Bronchial epithelial cell (primary cell): Measurements from ENCODE around the gene TWF2. TPM values are rescaled to one million over a fixed set of nuclear protein-coding genes. Genes with fewer than 3 reads are reported as not detected.

ENCODE experiments used
- DNase-seq: peaks from one replicate; pipeline ENCODE4 v3.0.0-alpha.2; 2010; ENCODE audit warnings: low read depth
- FAIRE-seq: peaks from 2 replicates; lab custom pipeline; 2011; peaks lifted over from hg19 to GRCh38; lab: Jason Lieb, UNC
- H3K27me3 ChIP-seq: 2 replicates; pipeline ENCODE4 v1.5.1; 2011; ENCODE audit warnings: low read length; ENCODE audit not compliant: control insufficient read depth, insufficient read depth
- H3K36me3 ChIP-seq: 2 replicates; pipeline ENCODE4 v1.5.1; 2011; ENCODE audit warnings: low read length; ENCODE audit not compliant: control insufficient read depth, insufficient read depth
- H3K4me3 ChIP-seq: 2 replicates; pipeline ENCODE4 v1.5.1; 2011; ENCODE audit warnings: mild to moderate bottlenecking, low read depth, low read length, control low read depth
- CTCF ChIP-seq: IDR thresholded peaks from 2 replicates; pipeline ENCODE4 v1.5.1; 2011; ENCODE audit warnings: mild to moderate bottlenecking, moderate library complexity, low read length, control low read depth, inconsistent platforms; ENCODE audit not compliant: insufficient read depth, severe bottlenecking
- total RNA-seq: library from RNA; depleted of rRNA; stranded (reverse); fragments of >200 nt; gene quantifications from 2 replicates; pipeline ENCODE4 v1.2.1, GENCODE V29; 2014

The TWF2 gene
- total RNA-seq, 1 donor from 2014 or later: 57.7 TPM

DNA sequence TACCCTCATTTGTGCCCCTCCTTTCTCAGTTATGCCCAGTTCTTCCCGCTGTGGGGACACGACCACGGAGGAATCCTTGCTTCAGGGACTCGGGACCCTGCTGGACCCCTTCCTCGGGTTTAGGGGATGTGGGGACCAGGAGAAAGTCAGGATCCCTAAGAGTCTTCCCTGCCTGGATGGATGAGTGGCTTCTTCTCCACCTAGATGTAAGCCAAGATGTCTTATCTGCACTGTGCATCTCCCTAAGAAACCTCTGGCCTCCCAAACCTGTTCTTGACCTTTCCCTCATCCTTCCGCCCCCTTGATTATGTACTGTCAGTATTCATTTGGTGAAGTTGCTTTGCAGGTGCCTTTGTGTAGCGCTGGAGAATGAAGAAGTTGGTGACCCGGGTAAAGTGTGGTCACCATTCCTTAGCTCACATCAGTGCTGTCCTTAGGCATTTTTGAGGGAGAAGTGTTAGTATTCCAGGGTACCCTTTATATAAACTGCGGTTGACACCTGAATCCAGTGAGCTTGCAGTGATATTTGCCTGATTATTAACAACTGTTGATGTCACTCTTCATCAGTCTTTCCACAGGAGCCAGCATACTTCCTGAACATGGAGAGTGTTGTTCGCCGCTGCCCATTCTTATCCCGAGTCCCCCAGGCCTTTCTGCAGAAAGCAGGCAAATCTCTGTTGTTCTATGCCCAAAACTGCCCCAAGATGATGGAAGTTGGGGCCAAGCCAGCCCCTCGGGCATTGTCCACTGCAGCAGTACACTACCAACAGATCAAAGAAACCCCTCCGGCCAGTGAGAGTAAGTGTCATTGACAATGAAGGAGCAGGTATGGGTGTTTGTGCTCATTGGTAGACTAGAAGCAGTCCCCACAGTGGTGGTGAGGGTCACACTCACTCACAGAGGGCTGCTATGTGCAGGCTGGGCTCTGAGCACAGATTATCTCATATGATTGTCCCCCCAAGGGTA is 40.0 kb downstream of the TWF2 start:
- H3K36me3 ChIP-seq: peaks cover 6% of the 10 kb centered on the region
- no peak for TF ChIP-seq CTCF
- DNase-seq (no peak), FAIRE-seq (no peak)
- H3K4me3 ChIP-seq: peak overlapping the region; percentile 85
- peaks cover 2% of the 10 kb centered on the region for H3K27me3 ChIP-seq

DNA sequence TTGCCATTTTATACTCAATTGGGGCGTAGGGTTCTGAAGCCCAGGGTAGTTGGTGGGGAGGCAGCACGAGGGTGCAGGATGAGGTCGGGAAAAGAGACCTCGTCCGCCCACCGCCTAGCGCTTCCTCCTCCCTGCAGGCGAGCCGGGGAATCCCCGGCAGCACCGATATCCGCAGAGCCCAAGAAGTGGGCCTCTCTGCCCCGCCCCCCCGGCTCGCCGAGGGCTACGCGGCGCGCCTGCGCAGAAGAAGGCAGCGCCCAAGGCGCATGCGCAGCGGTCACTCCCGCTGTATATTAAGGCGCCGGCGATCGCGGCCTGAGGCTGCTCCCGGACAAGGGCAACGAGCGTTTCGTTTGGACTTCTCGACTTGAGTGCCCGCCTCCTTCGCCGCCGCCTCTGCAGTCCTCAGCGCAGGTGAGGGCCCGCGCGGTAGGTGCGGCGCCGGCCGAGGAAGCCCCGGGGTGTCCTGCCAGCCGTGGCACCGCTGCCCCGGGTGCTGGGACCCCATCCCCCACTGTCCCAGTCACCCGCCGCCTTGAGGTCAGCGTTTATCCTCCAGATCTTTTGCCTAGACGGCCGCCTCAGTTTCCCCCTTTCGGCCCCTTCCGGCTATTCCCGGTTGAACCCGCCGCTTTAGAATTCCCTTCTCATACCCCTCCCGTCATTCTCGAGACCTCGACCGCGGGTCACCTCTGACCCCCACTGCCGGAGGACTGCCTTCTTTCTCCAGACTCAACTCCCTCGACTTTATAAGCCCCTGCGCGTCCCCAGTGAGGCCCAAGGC is 40.9 kb downstream of the TWF2 start, which contains the start of gene ALAS1:
TSS of gene ALAS1 (plus strand) at position 319 of the 784 bp plus-strand sequence. CDS start 1,082 bp downstream, outside the sequence.
- no peak for FAIRE-seq
- Histone ChIP-seq H3K36me3 (peaks cover 6% of the 10 kb centered on the region), H3K27me3 (peaks cover 2% of the 10 kb centered on the region), H3K4me3 (peak within 1 kb of the TSS; percentile 85)
- TF ChIP-seq CTCF: no peak
- peak; percentile 70 for DNase-seq

- no peak for TF ChIP-seq CTCF
- peaks cover under 1% of the 10 kb centered on the region for H3K27me3 ChIP-seq
- FAIRE-seq: no peak
- H3K36me3 ChIP-seq: peaks cover 5% of the 10 kb centered on the region
- no peak for DNase-seq
- H3K4me3 ChIP-seq: peak overlapping the region; percentile 85
These were observed 41.5 kb downstream of the TWF2 start for GRCh38 chr3:52197499-52197841.

GRCh38 chr3:52196977-52197376 is 42.0 kb downstream of the TWF2 start:
- H3K4me3 ChIP-seq: no peak overlapping the region
- peaks cover 4% of the 10 kb centered on the region for H3K36me3 ChIP-seq
- FAIRE-seq (no peak), DNase-seq (no peak)
- no peaks in the 10 kb centered on the region for H3K27me3 ChIP-seq
- no peak for TF ChIP-seq CTCF

- FAIRE-seq (no peak), DNase-seq (peak; percentile 51)
- TF ChIP-seq CTCF: no peak
- H3K4me3 ChIP-seq: no peak overlapping the region
- H3K36me3 ChIP-seq: peaks cover 4% of the 10 kb centered on the region
- H3K27me3 ChIP-seq: peaks cover 2% of the 10 kb centered on the region
These were observed 43.1 kb downstream of the TWF2 start for GRCh38 chr3:52195823-52196331.
